ENCODE measurements around the gene RHOJ. TPM values are rescaled to one million over a fixed set of nuclear protein-coding genes. Genes with fewer than 3 reads are reported as not detected.

Gene RHOJ
- total RNA-seq, 1 donor from 2014 or later, result 0.54 TPM

DNA sequence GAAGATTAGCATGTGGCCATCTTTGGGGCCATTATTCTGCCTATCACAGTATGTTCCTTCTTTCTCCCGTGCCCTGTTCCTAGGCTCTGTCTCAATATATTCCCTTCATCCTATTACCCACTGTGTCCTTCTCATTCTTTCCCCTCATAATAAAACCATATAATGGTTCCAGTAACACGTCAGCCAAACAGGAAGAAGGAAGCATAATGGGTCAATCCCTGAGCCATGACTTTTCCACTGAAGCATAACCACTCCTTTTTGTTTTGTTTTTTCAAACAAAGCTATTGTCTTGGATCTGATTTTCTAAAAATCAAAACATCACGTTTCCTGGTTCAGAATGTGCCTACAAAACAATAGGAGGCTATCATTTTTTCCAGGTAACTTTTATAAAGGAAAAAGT lies 21.3 kb upstream of the RHOJ start:
- no peaks in the 10 kb centered on the region for H3K36me3 ChIP-seq (ENCODE audit: control insufficient read depth, insufficient read depth, low read length)
- no peak overlapping the region for H3K4me3 ChIP-seq (ENCODE audit: low read depth, low read length)
- H3K27me3 ChIP-seq (ENCODE audit: control insufficient read depth, insufficient read depth, low read length), result no peaks in the 10 kb centered on the region
- no peak for DNase-seq (ENCODE audit: low read depth)
- TF ChIP-seq, protein P1, sequence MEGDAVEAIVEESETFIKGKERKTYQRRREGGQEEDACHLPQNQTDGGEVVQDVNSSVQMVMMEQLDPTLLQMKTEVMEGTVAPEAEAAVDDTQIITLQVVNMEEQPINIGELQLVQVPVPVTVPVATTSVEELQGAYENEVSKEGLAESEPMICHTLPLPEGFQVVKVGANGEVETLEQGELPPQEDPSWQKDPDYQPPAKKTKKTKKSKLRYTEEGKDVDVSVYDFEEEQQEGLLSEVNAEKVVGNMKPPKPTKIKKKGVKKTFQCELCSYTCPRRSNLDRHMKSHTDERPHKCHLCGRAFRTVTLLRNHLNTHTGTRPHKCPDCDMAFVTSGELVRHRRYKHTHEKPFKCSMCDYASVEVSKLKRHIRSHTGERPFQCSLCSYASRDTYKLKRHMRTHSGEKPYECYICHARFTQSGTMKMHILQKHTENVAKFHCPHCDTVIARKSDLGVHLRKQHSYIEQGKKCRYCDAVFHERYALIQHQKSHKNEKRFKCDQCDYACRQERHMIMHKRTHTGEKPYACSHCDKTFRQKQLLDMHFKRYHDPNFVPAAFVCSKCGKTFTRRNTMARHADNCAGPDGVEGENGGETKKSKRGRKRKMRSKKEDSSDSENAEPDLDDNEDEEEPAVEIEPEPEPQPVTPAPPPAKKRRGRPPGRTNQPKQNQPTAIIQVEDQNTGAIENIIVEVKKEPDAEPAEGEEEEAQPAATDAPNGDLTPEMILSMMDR (IDR thresholded peaks at IDR 0.05; ENCODE audit: insufficient read depth, low read length, poor library complexity, severe bottlenecking), result no peak

DNA sequence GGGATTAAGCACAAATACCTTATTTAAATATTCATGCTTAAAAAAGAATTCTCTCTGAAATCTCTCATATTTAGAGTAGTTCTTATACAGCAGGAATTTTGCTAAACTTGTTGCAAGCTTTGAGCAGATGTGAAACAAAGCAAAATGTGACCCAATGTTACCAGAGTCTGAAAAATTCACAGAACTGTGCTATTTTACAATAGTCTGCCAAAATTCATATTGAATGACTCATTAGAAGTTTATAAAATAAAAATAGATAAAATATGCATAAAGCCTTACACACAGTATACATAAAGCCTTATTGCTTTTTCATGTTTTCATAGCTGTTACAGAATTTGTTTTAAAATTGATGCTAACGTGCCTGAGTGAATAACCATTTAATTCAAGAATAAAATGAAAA lies 17.8 kb upstream of the RHOJ start:
- no peak for DNase-seq (ENCODE audit: low read depth)
- Histone ChIP-seq H3K4me3 (ENCODE audit: low read depth, low read length) (no peak overlapping the region), H3K36me3 (ENCODE audit: control insufficient read depth, insufficient read depth, low read length) (no peaks in the 10 kb centered on the region), H3K27me3 (ENCODE audit: control insufficient read depth, insufficient read depth, low read length) (no peaks in the 10 kb centered on the region)
- TF ChIP-seq, protein P1 (IDR thresholded peaks at IDR 0.05; ENCODE audit: insufficient read depth, low read length, poor library complexity, severe bottlenecking), result no peak

DNA sequence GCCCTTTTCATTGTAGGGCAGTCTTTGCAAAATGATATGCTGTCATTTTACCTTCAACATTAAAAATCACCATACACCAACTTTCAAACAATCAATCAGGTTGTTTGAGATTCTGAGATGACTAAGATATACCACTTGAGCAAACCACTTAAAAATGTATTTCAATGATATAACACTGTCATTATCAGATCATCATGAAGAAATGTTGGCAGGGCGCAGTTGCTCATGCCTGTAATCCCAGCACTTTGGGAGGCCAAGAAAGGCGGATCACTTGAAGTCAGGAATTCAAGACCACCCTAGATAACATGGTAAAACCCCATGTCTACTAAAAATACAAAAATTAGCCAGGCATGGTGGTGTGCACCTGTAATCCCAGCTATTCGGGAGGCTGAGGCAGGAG lies 13.0 kb upstream of the RHOJ start:
- no peak for DNase-seq (ENCODE audit: low read depth)
- Histone ChIP-seq H3K27me3 (ENCODE audit: control insufficient read depth, insufficient read depth, low read length) (no peaks in the 10 kb centered on the region), H3K36me3 (ENCODE audit: control insufficient read depth, insufficient read depth, low read length) (no peaks in the 10 kb centered on the region), H3K4me3 (ENCODE audit: low read depth, low read length) (no peak overlapping the region)
- TF ChIP-seq, protein P1 (IDR thresholded peaks at IDR 0.05; ENCODE audit: insufficient read depth, low read length, poor library complexity, severe bottlenecking), result no peak

DNA sequence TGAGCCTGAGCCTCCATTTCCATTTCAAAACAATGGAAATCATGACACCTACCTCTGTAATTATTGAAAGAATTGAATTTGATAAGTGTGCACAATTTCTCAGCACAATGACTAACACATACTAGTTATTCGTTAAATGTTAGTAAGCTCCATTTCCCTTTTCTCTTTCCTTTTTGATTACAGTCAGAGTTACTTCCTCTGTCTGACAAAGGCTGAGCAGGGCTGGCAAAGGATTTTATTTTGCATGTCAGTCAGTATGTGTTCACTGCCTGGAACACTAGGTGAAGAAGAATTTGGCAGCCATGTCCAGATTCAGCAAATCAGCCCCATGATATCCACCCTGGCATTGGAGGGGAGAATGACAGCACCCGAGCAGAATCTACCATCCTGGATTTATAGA lies 12.2 kb upstream of the RHOJ start:
- no peaks in the 10 kb centered on the region for H3K27me3 ChIP-seq (ENCODE audit: control insufficient read depth, insufficient read depth, low read length)
- no peaks in the 10 kb centered on the region for H3K36me3 ChIP-seq (ENCODE audit: control insufficient read depth, insufficient read depth, low read length)
- no peak overlapping the region for H3K4me3 ChIP-seq (ENCODE audit: low read depth, low read length)
- DNase-seq (ENCODE audit: low read depth), result no peak
- TF ChIP-seq, protein P1 (IDR thresholded peaks at IDR 0.05; ENCODE audit: insufficient read depth, low read length, poor library complexity, severe bottlenecking), result no peak

DNA sequence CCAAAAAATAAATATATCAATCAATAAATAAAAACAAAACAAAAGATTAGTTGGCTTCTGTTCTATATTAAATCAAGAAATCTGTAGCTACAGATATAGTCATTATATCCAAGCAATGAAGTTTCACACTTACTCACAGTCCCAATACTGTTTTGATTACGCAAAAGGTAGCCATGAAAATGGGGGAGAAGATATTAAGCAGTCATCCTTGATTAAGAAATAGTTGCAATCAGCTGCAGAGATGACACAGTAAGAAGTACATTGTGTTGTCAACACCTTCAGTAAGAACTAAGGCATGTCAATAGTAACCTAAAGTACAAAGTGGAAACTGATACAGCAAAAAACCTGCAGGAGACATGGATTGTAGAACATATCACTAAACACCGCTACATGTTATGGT lies 11.0 kb upstream of the RHOJ start:
- Histone ChIP-seq H3K4me3 (ENCODE audit: low read depth, low read length) (no peak overlapping the region), H3K27me3 (ENCODE audit: control insufficient read depth, insufficient read depth, low read length) (no peaks in the 10 kb centered on the region), H3K36me3 (ENCODE audit: control insufficient read depth, insufficient read depth, low read length) (no peaks in the 10 kb centered on the region)
- TF ChIP-seq, protein P1 (IDR thresholded peaks at IDR 0.05; ENCODE audit: insufficient read depth, low read length, poor library complexity, severe bottlenecking), result no peak
- no peak for DNase-seq (ENCODE audit: low read depth)

DNA sequence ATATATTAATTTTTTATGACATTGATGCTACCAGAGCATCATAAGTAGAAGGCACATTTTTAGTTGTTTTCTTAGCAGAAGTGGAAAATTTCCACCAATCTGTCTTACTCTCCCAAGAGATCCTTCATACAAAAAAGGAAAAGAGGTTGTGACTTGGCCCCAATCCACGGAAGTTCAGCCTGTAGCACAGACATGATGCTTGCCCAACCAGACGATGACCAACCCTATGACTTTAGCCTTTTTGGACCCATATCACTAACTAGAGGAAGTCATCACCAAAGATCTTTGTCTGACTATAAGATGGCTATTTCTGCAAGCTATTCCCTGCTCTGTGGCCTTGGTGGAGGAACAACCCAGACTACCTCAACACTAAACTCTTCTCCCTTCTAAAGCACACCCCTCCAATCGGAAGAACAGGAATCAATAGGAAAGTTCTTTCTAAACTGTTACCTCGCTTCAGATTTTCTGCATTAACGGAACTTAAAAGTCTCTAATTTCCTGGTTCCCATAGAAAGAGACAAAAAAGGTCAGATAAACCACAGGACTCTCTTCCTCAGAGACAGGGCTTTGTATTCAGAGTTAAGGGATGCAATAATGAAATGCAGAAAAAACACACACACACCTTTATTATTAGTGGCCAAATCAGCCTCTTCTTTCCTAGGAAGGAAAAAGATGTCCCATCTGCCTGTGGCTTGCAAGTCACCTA lies 4.1 kb upstream of the RHOJ start:
- no peak for DNase-seq (ENCODE audit: low read depth)
- no peaks in the 10 kb centered on the region for H3K36me3 ChIP-seq (ENCODE audit: control insufficient read depth, insufficient read depth, low read length)
- TF ChIP-seq, protein P1 (IDR thresholded peaks at IDR 0.05; ENCODE audit: insufficient read depth, low read length, poor library complexity, severe bottlenecking), result no peak
- no peak overlapping the region for H3K4me3 ChIP-seq (ENCODE audit: low read depth, low read length)
- no peaks in the 10 kb centered on the region for H3K27me3 ChIP-seq (ENCODE audit: control insufficient read depth, insufficient read depth, low read length)

Data from kidney epithelial cell (primary cell).